PC-3 (cell line): ENCODE data around the gene MIPOL1. TPM values are rescaled to one million over a fixed set of nuclear protein-coding genes. Genes with fewer than 3 reads are reported as not detected.

ENCODE experiments used
- ATAC-seq: fragments of 200-7000 bp; cut with Tn5 transposase; 2 replicates; pipeline ENCODE4 v1.9.1; 2020; ENCODE audit warnings: mild to moderate bottlenecking, moderate library complexity
- BruUV-seq: library from RNA; stranded (reverse); fragments of 400-500 nt; replicated peaks from 2 replicates; lab custom pipeline; 2021; lab: Mats Ljungman, UMichigan
- CTCF ChIA-PET: fragments of 300-600 bp; sonication (Branson Sonifier 250); formaldehyde crosslinking; loops from one replicate; lab custom pipeline; 2022; ENCODE audit warnings: antibody characterized with exemption; lab: Charles Lee
- POLR2A ChIA-PET: fragments of 300-600 bp; sonication (Branson Sonifier 250); formaldehyde crosslinking; loops from one replicate; lab custom pipeline; 2022; ENCODE audit warnings: antibody characterized with exemption; ENCODE audit not compliant: unreplicated experiment; lab: Charles Lee
- DNase-seq: peaks from one replicate; pipeline ENCODE4 v3.0.0-alpha.2; 2015
- H2AFZ ChIP-seq: fragments of 300-600 bp; sonication (generic); 2 replicates; pipeline ENCODE4 v1.6.0; 2016; ENCODE audit warnings: antibody characterized with exemption, low read length
- H3F3A ChIP-seq: fragments of 300-600 bp; sonication (generic); one replicate; pipeline ENCODE4 v1.6.0; 2017; ENCODE audit warnings: antibody characterized with exemption, low read length, control low read depth, mild to moderate bottlenecking; ENCODE audit not compliant: unreplicated experiment
- H3K27ac ChIP-seq: fragments of 300-600 bp; sonication (generic); 2 replicates; pipeline ENCODE4 v1.5.1; 2016; ENCODE audit warnings: mild to moderate bottlenecking, low read length
- H3K27me3 ChIP-seq: fragments of 300-600 bp; sonication (generic); 2 replicates; pipeline ENCODE4 v1.6.1; 2016; ENCODE audit warnings: low read length, mixed read lengths
- H3K36me3 ChIP-seq: fragments of 300-600 bp; sonication (generic); 2 replicates; pipeline ENCODE4 v1.6.1; 2016; ENCODE audit warnings: low read depth, mixed run types, low read length, mixed read lengths
- H3K4me1 ChIP-seq: fragments of 300-600 bp; sonication (generic); 2 replicates; pipeline ENCODE4 v1.5.1; 2016; ENCODE audit warnings: low read length; ENCODE audit not compliant: insufficient read depth
- H3K4me2 ChIP-seq: fragments of 300-600 bp; sonication (generic); 2 replicates; pipeline ENCODE4 v1.6.0; 2016; ENCODE audit warnings: low read length
- H3K4me3 ChIP-seq: fragments of 300-600 bp; sonication (generic); 2 replicates; pipeline ENCODE4 v1.5.1; 2016; ENCODE audit warnings: mild to moderate bottlenecking, low read length, mixed read lengths
- H3K79me2 ChIP-seq: fragments of 300-600 bp; sonication (generic); 2 replicates; pipeline ENCODE4 v1.6.1; 2017; ENCODE audit warnings: low read length, mixed read lengths
- H3K9ac ChIP-seq: fragments of 300-600 bp; sonication (generic); 2 replicates; pipeline ENCODE4 v1.6.0; 2016; ENCODE audit warnings: mild to moderate bottlenecking, low read length
- H3K9me2 ChIP-seq: fragments of 300-600 bp; sonication (generic); replicated peaks from 2 replicates; pipeline ENCODE4 v1.6.1; 2016; ENCODE audit warnings: mixed run types, low read length, mixed read lengths
- H3K9me3 ChIP-seq: fragments of 300-600 bp; sonication (generic); 2 replicates; pipeline ENCODE4 v1.6.1; 2016; ENCODE audit warnings: low read length, mixed read lengths
- H4K20me1 ChIP-seq: fragments of 300-600 bp; sonication (generic); 2 replicates; pipeline ENCODE4 v1.6.1; 2016; ENCODE audit warnings: low read length, mixed read lengths
- CTCF ChIP-seq: fragments of 300-600 bp; sonication (generic); conservative IDR thresholded peaks from 2 replicates; pipeline ENCODE4 v1.5.1; 2017; ENCODE audit warnings: antibody characterized with exemption, low read depth, mild to moderate bottlenecking, low read length
- EZH2 ChIP-seq: fragments of 300-600 bp; sonication (generic); IDR thresholded peaks from one replicate; pipeline ENCODE4 v1.6.1; 2017; ENCODE audit warnings: antibody characterized with exemption, mild to moderate bottlenecking, low read length; ENCODE audit not compliant: unreplicated experiment
- EZH2phosphoT487 ChIP-seq: fragments of 300-600 bp; sonication (generic); IDR thresholded peaks from 2 replicates; pipeline ENCODE4 v1.6.1; 2018; ENCODE audit warnings: mild to moderate bottlenecking, antibody characterized with exemption, low read length, borderline replicate concordance
- intact Hi-C: fragments of 100-400 bp; cut with micrococcal nuclease; formaldehyde crosslinking; loops from 2 replicates; pipeline ENCODE4 v1.9.0; 2023
- total RNA-seq: library from RNA; depleted of rRNA; stranded (reverse); fragments of >200 nt; gene quantifications from 2 replicates; pipeline ENCODE4 v1.2.3, GENCODE V29; 2014

The MIPOL1 gene
- total RNA-seq, 1 experiment from 2014 or later: 22.5 TPM

- BruUV-seq: no TSS peak
- H3K4me3 ChIP-seq: peak overlapping the region; percentile 96
These were observed 389.5 kb downstream of the MIPOL1 start for GRCh38 chr14:37587131-37587803.

GRCh38 chr14:37587881-37588666, 390.3 kb downstream of the MIPOL1 start:
- peak overlapping the region; percentile 96 for H3K4me3 ChIP-seq
- no peaks in the 10 kb centered on the region for H3F3A ChIP-seq

More at GRCh38 chr14:37587131-37587803, 389.5 kb downstream of the MIPOL1 start:
- Histone ChIP-seq H3K36me3 (peaks cover 34% of the 10 kb centered on the region), H3K27me3 (no peaks in the 10 kb centered on the region), H4K20me1 (peaks cover 12% of the 10 kb centered on the region), H3F3A (no peaks in the 10 kb centered on the region), H3K9ac (peak overlapping the region; percentile 99), H3K9me3 (no peaks in the 10 kb centered on the region), H3K4me2 (peak overlapping the region; percentile 89), H3K79me2 (peaks cover 82% of the 10 kb centered on the region), H3K27ac (peak overlapping the region; percentile 99), H2AFZ (no peak overlapping the region), H3K4me1 (peaks cover 53% of the 10 kb centered on the region), H3K9me2 (no peaks in the 10 kb centered on the region)
- POLR2A ChIA-PET: interaction anchor here (0.6 to 1.7 kb wide), 6 partner anchors 10 to 392 kb away, joined by 3 to 7 read pairs (median 4); no protein-coding TSS in a partner anchor
- CTCF ChIA-PET: interaction anchor here (0.6 kb wide), 1 partner anchor 282 kb away, joined by 6 read pairs; no protein-coding TSS in a partner anchor
- TF ChIP-seq EZH2phosphoT487 (no peak), CTCF (no peak), EZH2 (no peak)
- ATAC-seq (no peak), DNase-seq (peak; percentile 44)
- intact Hi-C loops: loop anchor here (2.0 to 10.0 kb wide), 2 partner anchors 412 to 926 kb away; partner anchors contain the start of genes PAX9 and SLC25A21

More at GRCh38 chr14:37587881-37588666, 390.3 kb downstream of the MIPOL1 start:
- Histone ChIP-seq H3K4me1 (peaks cover 46% of the 10 kb centered on the region), H3K4me2 (peak overlapping the region; percentile 89), H3K79me2 (peaks cover 87% of the 10 kb centered on the region), H3K36me3 (peaks cover 43% of the 10 kb centered on the region), H3K9ac (peak overlapping the region; percentile 99), H3K9me2 (no peaks in the 10 kb centered on the region), H3K27ac (peak overlapping the region; percentile 99), H2AFZ (no peak overlapping the region), H4K20me1 (peaks cover 17% of the 10 kb centered on the region), H3K9me3 (no peaks in the 10 kb centered on the region), H3K27me3 (no peaks in the 10 kb centered on the region)
- TF ChIP-seq CTCF: no peak
- no peak for TF ChIP-seq EZH2phosphoT487
- TF ChIP-seq EZH2: no peak
- CTCF ChIA-PET: interaction anchor here (0.6 to 0.7 kb wide), 2 partner anchors 15 to 249 kb away, joined by 3 to 4 read pairs; no protein-coding TSS in a partner anchor
- POLR2A ChIA-PET: interaction anchor here (0.6 to 1.7 kb wide), 7 partner anchors 9 to 393 kb away, joined by 3 to 7 read pairs (median 3); no protein-coding TSS in a partner anchor
- peak; percentile 57 for DNase-seq
- ATAC-seq: no peak; the same call in 1 of the 2 replicates
- intact Hi-C loops: loop anchor here (2.0 to 10.0 kb wide), 2 partner anchors 413 to 927 kb away; partner anchors contain the start of genes PAX9 and SLC25A21
- TSS peak; percentile 14 for BruUV-seq
